Suprapubic skin (tissue), 4 donors: ENCODE measurements around the gene AQR. TPM values are rescaled to one million over a fixed set of nuclear protein-coding genes. Genes with fewer than 3 reads are reported as not detected.
"Not testable (repeated sequence)": the region's sequence is repeated elsewhere in the genome, so short reads cannot be mapped to it uniquely, and the experiment has no call there.

Experiments
- DNase-seq, 2 donors: peaks; one replicate each; pipeline ENCODE4 v3.0.0-alpha.2; 2019; ENCODE audit warnings: low spot score in 2 of 2
- H3K27ac ChIP-seq: fragments of 200-600 bp; sonication (generic); one replicate; pipeline ENCODE4 v1.5.1; 2019
- H3K27me3 ChIP-seq: fragments of 200-600 bp; sonication (generic); one replicate; pipeline ENCODE4 v1.5.1; 2019
- H3K36me3 ChIP-seq: fragments of 200-600 bp; sonication (generic); one replicate; pipeline ENCODE4 v1.5.1; 2019
- H3K4me1 ChIP-seq: fragments of 200-600 bp; sonication (generic); one replicate; pipeline ENCODE4 v1.5.1; 2019
- H3K4me3 ChIP-seq: fragments of 200-600 bp; sonication (generic); one replicate; pipeline ENCODE4 v1.5.1; 2019; ENCODE audit warnings: mild to moderate bottlenecking
- H3K9me3 ChIP-seq: fragments of 200-600 bp; sonication (generic); one replicate; pipeline ENCODE4 v1.5.1; 2019
- EP300 ChIP-seq: sonication (generic); formaldehyde crosslinking; IDR thresholded peaks from one replicate; pipeline ENCODE4 v1.6.1; 2017; ENCODE audit warnings: antibody characterized with exemption
- POLR2A ChIP-seq, 2 donors: fragments of 450-650 bp; IDR thresholded peaks; one replicate each; pipeline ENCODE4 v1.6.1; 2017; ENCODE audit warnings: antibody characterized with exemption in 2 of 2, mild to moderate bottlenecking in 2 of 2, moderate library complexity in 2 of 2
- POLR2AphosphoS5 ChIP-seq, 3 donors: sonication (generic); formaldehyde crosslinking; IDR thresholded peaks; one replicate each; pipeline ENCODE4 v1.6.1; 2017; ENCODE audit warnings: antibody characterized with exemption in 3 of 3
- WGBS: methylation state at CpG from one replicate; pipeline ENCODE4 v1.1.5; 2018; 5-methylcytosine and 5-hydroxymethylcytosine counted together
- total RNA-seq, 4 donors: library from RNA; depleted of rRNA; stranded (reverse); fragments of >200 nt; gene quantifications; one replicate each; pipeline ENCODE4 v1.1.0, GENCODE V29; 2016
- TF ChIP-seq, protein P1 (sequence below), 2 donors: fragments of 200-600 bp in 1 of 2; fragments of 450-650 bp in 1 of 2; sonication (generic) in 1 of 2; IDR thresholded peaks; one replicate each; pipeline ENCODE4 v1.5.1; 2016 to 2019; ENCODE audit warnings: antibody characterized with exemption in 2 of 2, mild to moderate bottlenecking in 1 of 2, moderate library complexity in 1 of 2

AQR gene
- total RNA-seq, 4 donors from 2014 or later = 21.8 to 41.1 (median 25.7) TPM

DNA sequence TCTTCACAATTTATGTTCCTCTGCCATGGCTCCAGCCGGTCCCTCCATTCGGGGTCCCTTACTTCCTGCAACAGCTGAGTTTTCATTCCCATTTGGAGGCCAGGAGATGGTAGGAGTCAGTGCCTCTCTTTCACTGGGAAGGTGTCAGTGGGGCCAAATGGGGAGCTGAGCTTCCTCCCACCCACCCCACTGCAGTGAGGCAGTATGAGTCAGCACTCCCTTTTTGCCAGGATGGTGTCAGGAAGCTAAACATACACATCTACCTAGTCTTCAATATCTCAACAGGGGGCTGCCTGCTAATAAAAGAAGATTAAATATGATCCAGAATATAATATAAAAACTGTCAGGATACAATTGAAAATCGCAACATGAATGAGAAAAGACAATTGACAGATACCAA is 161.5 kb downstream of the AQR start:
- no peak for DNase-seq
- Histone ChIP-seq H3K4me1 (no peaks in the 10 kb centered on the region), H3K9me3 (no peaks in the 10 kb centered on the region), H3K4me3 (no peak overlapping the region), H3K27ac (no peak overlapping the region), H3K27me3 (peaks cover 3% of the 10 kb centered on the region), H3K36me3 (no peaks in the 10 kb centered on the region)
- TF ChIP-seq, protein P1, sequence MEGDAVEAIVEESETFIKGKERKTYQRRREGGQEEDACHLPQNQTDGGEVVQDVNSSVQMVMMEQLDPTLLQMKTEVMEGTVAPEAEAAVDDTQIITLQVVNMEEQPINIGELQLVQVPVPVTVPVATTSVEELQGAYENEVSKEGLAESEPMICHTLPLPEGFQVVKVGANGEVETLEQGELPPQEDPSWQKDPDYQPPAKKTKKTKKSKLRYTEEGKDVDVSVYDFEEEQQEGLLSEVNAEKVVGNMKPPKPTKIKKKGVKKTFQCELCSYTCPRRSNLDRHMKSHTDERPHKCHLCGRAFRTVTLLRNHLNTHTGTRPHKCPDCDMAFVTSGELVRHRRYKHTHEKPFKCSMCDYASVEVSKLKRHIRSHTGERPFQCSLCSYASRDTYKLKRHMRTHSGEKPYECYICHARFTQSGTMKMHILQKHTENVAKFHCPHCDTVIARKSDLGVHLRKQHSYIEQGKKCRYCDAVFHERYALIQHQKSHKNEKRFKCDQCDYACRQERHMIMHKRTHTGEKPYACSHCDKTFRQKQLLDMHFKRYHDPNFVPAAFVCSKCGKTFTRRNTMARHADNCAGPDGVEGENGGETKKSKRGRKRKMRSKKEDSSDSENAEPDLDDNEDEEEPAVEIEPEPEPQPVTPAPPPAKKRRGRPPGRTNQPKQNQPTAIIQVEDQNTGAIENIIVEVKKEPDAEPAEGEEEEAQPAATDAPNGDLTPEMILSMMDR (IDR thresholded peaks at IDR 0.05) = no peak
- TF ChIP-seq EP300 (no peak), POLR2A (IDR thresholded peaks at IDR 0.05) (no peak), POLR2AphosphoS5 (IDR thresholded peaks at IDR 0.05) (no peak)
- 94% methylated on average over 3 of the region's 3 CpGs for WGBS

DNA sequence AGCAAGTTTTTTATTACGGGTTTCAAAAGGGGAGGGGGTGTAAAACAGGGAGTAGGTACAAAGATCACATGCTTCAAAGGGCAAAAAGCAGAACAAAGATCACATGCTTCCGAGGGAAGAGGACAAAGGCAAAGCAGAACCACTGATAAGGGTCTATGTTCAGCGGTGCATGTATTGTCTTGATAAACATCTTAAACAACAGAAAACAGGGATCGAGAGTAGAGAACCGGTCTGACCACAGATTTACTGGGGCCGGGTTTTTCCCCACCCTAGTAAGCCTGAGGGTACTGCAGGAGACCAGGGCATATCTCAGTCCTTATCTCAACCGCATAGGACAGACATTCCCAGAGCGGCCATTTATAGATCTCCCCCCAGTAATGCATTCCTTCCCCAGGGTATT is 162.3 kb downstream of the AQR start:
- not testable (repeated sequence) for H3K27ac ChIP-seq, DNase-seq, H3K4me3 ChIP-seq, H3K4me1 ChIP-seq, H3K9me3 ChIP-seq, H3K27me3 ChIP-seq, H3K36me3 ChIP-seq
- WGBS = 75% methylated on average over 8 of the region's 8 CpGs

DNA sequence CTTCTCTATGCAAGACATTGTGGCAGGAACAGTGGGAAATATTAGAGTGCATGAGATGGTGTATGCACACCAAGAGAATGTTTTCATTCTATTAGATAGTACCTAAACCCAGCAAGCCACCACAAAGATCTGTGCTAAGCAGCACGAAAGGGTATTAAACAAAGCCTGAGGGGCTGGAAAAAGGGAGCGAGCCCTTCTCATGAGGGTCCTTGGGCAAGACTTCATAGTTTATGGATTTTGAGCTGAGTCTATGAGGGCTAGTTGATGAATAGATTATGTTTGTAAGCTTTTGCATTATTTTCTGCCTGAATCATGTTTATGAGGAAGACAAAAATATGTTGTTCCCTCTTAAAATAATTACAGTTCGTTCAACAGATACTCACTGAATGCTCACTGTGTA is 164.8 kb downstream of the AQR start:
- Histone ChIP-seq H3K36me3 (no peaks in the 10 kb centered on the region), H3K9me3 (no peaks in the 10 kb centered on the region), H3K4me1 (no peaks in the 10 kb centered on the region), H3K4me3 (no peak overlapping the region), H3K27me3 (peaks cover 3% of the 10 kb centered on the region), H3K27ac (no peak overlapping the region)
- TF ChIP-seq POLR2A (IDR thresholded peaks at IDR 0.05) (no peak), EP300 (no peak), POLR2AphosphoS5 (IDR thresholded peaks at IDR 0.05) (no peak)
- TF ChIP-seq, protein P1 (IDR thresholded peaks at IDR 0.05) = no peak
- 70% methylated on average over 3 of the region's 3 CpGs for WGBS
- DNase-seq = no peak

DNA sequence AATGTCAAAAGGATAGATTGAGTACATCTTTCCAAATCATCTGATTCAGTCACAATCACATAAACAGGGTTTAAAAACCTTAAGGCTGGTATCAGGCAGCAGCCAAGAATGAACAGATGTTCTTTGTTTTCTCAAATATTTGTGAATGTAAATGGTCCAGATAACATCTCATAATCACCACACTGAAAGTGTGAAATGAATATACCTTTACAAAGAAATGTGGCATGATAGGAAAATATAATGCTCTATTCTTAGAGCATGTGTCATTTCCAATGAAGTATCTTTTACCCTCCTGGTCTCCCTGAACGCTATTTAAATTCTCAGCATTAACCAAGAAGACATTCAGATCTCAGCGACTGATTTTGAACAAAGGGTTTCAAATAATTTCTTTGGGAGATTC is 165.4 kb downstream of the AQR start:
- TF ChIP-seq POLR2AphosphoS5 (IDR thresholded peaks at IDR 0.05) (no peak), EP300 (no peak), POLR2A (IDR thresholded peaks at IDR 0.05) (no peak)
- TF ChIP-seq, protein P1 (IDR thresholded peaks at IDR 0.05) = no peak
- Histone ChIP-seq H3K4me3 (no peak overlapping the region), H3K27ac (no peak overlapping the region), H3K9me3 (no peaks in the 10 kb centered on the region), H3K4me1 (no peaks in the 10 kb centered on the region), H3K36me3 (no peaks in the 10 kb centered on the region), H3K27me3 (peaks cover 7% of the 10 kb centered on the region)
- 67% methylated on average over 2 of the region's 2 CpGs for WGBS
- no peak for DNase-seq

DNA sequence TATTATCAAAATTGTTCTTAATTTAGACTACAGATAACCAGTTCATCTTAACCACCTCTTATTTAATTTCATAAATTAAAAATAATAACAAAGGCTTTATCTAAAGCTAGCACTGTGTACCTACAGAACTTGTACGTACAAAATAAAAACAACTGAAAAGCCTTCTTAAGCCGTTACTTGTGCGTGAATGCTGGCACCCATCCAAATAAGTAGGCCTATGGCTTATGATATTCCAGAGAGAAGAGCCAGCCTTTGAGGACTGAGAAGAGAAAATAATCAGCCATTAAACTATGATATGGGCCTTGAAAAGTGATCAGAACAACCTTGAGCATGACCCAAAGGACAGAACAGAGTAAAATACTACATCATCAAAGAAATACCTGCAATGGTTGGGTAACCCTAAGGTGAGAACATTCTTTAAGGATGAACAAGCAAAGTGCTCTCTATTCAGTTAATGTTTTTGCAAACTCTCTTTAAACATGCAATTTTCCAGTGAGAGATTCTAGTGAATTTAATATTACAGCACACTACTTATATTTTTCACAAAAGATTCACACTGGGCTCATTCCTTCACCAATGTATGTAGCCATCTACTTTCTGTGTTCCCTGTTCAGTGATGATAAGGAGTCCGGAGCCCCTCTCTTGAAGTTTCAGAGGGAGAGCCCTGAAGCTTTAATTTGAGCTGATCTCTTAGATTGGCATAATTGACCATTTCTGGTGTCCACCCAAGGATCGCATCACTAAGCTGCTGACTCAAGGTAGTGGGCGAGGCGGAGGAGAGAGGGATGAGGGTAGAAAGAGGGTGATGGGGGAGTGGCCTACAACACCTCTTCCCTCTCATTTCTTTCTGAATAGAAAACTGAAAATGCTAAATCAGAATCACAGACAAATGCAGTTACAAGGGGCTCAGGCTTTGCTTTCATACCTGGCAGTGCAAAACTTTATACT is 166.5 kb downstream of the AQR start:
- Histone ChIP-seq H3K9me3 (no peaks in the 10 kb centered on the region), H3K36me3 (no peaks in the 10 kb centered on the region), H3K4me3 (no peak overlapping the region), H3K27ac (no peak overlapping the region), H3K27me3 (peaks cover 13% of the 10 kb centered on the region), H3K4me1 (no peaks in the 10 kb centered on the region)
- WGBS = 87% methylated on average over 7 of the region's 7 CpGs
- TF ChIP-seq EP300 (no peak), POLR2AphosphoS5 (IDR thresholded peaks at IDR 0.05) (no peak), POLR2A (IDR thresholded peaks at IDR 0.05) (no peak)
- TF ChIP-seq, protein P1 (IDR thresholded peaks at IDR 0.05) = no peak
- no peak for DNase-seq
